Natural killer cell treated with Interleukin-12 subunit alpha and Interleukin-12 subunit beta and Interleukin-15 and Interleukin-18, amount 100 ng/mL, for 72 hours (primary cell): ENCODE measurements around the gene ERICH6B. TPM values are rescaled to one million over a fixed set of nuclear protein-coding genes. Genes with fewer than 3 reads are reported as not detected.
A peak's percentile ranks its signal among the peaks of the same experiment; 100 is the strongest.
"Not testable (repeated sequence)": the region's sequence is repeated elsewhere in the genome, so short reads cannot be mapped to it uniquely, and the experiment has no call there.

Source experiments
- ATAC-seq, 2 donors: fragments of 150-1000 bp; cut with Tn5 transposase in 1 of 2; sonication (Bioruptor Pico), chemical (Tn5 transposase) in 1 of 2; 2 replicates each; pipeline ENCODE4 v1.10.0; 2021
- DNase-seq: peaks from one replicate; pipeline ENCODE4 v3.0.0; 2022; ENCODE audit warnings: low spot score
- H3K27ac Mint-ChIP-seq, 2 donors: 1 replicate in 1 of 2; 2 replicates in 1 of 2; pipeline ENCODE4 v1.8.0; 2022; ENCODE audit warnings: mixed read lengths in 2 of 2, mild to moderate bottlenecking in 1 of 2, moderate library complexity in 1 of 2
- H3K27me3 Mint-ChIP-seq, 2 donors: 1 replicate in 1 of 2; 2 replicates in 1 of 2; pipeline ENCODE4 v1.8.0; 2022; ENCODE audit warnings: mixed read lengths in 2 of 2
- H3K36me3 Mint-ChIP-seq: one replicate; pipeline ENCODE4 v1.8.0; 2022; ENCODE audit warnings: mixed read lengths
- H3K4me1 Mint-ChIP-seq, 2 donors: 1 replicate in 1 of 2; 2 replicates in 1 of 2; pipeline ENCODE4 v1.8.0; 2022; ENCODE audit warnings: low read depth in 2 of 2, mixed read lengths in 2 of 2, mild to moderate bottlenecking in 1 of 2
- H3K4me3 Mint-ChIP-seq: one replicate; pipeline ENCODE4 v1.8.0; 2022; ENCODE audit warnings: mixed read lengths
- H3K9me3 Mint-ChIP-seq: 2 replicates; pipeline ENCODE4 v1.8.0; 2022; ENCODE audit warnings: mixed read lengths
- total RNA-seq, 2 donors: library from RNA; stranded (reverse); gene quantifications; one replicate each; pipeline ENCODE4 v1.2.3, GENCODE V29; 2022

The ERICH6B gene
- not detected for total RNA-seq

DNA sequence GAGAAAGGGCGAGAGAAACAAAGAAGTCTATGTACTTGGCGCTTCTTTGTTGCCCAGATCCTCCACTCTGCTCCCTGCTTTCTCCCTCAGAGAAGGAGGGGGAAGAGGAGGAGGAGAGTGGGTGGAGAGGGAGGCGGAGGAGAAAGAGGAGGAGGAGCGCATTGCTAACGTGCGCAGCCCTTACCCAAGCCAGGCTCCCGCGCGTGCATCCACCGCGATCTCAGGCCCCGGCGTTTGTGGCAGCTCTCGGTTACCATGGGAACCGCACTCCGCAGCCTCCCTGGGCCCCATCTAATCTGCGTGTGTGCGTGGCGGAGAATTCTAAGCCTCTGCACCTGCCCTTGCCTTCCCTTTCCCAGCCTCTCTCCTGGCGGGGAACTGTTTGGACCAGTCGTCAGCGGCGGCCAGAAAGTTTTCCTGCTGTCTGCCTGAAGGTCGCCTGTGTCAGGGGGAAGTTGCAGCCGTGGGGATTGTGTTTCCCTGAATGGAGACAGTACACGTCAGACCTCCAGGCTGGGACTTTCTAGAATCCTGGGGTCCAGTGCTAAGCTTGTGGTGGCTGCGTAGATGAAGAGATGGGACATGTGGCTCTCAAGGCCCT, at the start of gene ERICH6B:
Gene ERICH6B, minus strand, starts transcription at position 239 of the 601 bp plus-strand sequence. CDS start 18,734 bp downstream, outside the sequence.
- DNase-seq (no peak), ATAC-seq (peak in 1 of 2 donors; percentile 52)
- H3K9me3 Mint-ChIP-seq, result no peaks in the 10 kb centered on the region
- H3K36me3 Mint-ChIP-seq, result no peaks in the 10 kb centered on the region
- no peaks in the 10 kb centered on the region for H3K4me1 Mint-ChIP-seq
- no peak within 1 kb of the TSS for H3K27ac Mint-ChIP-seq
- H3K27me3 Mint-ChIP-seq, result peaks cover 40 to 46% of the 10 kb centered on the region in 2 donors
- H3K4me3 Mint-ChIP-seq, result no peak within 1 kb of the TSS

DNA sequence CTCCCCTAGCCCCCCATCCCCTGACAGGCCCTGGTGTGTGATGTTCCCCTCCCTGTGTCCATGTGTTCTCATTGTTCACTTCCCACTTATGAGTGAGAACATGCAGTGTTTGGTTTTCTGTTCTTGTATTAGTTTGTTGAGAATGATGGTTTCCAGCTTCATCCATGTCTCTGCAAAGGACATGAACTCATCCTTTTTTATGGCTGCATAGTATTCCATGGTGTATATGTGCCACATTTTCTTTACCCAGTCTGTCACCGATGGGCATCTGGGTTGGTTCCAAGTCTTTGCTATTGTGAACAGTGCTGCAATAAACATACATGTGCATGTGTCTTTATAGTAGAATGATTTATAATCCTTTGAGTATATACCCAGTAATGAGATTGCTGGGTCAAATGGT, 47.4 kb upstream of the ERICH6B start:
- not testable (repeated sequence) for DNase-seq, ATAC-seq, H3K27me3 Mint-ChIP-seq, H3K36me3 Mint-ChIP-seq, H3K27ac Mint-ChIP-seq, H3K4me3 Mint-ChIP-seq, H3K9me3 Mint-ChIP-seq, H3K4me1 Mint-ChIP-seq

DNA sequence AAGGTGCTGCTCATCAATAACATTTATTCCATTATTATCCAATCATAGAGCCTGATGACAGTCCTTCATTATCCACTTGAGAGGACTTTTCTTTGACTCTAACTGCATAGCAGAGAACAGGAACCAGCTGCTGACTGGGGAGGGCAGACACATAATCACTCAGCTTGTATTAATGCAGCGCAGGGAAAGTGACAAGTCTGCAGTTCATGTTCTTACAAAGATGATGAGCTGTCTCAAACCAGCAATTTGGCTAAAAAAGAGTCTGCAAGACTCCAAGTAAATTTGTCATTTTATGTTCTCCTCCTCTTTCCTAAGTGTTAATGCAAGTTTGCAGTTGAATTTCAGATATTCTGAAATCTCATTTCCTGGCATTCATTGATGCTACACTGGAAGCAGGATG, 46.6 kb upstream of the ERICH6B start:
- Mint-ChIP-seq H3K9me3 (no peaks in the 10 kb centered on the region), H3K4me1 (no peaks in the 10 kb centered on the region), H3K27me3 (peaks cover 0 to 9% of the 10 kb centered on the region in 2 donors), H3K27ac (no peak overlapping the region), H3K36me3 (no peaks in the 10 kb centered on the region), H3K4me3 (no peak overlapping the region)
- DNase-seq (no peak), ATAC-seq (no peak)

DNA sequence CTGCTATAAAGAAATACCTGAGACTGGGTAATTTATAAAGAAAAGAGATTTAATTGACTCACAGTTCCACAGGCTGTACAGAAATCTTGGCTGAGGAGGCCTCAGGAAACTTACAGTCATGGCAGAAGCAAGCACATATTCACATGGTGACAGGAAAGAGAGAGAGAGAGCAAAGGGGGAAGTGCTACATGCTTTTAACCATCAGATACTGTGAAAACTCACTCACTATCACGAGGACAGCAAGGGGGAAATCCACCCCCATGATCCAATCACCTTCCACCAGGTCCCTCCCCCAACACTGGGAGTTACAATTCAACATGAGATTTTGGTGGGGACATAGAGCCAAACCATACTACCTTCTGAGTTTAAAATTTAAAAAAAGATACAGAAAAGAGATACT, 44.9 kb upstream of the ERICH6B start:
- H3K4me3 Mint-ChIP-seq, H3K36me3 Mint-ChIP-seq, ATAC-seq, H3K4me1 Mint-ChIP-seq, DNase-seq, H3K27ac Mint-ChIP-seq, H3K9me3 Mint-ChIP-seq: not testable (repeated sequence)
- peaks cover 0 to 11% of the 10 kb centered on the region in 2 donors for H3K27me3 Mint-ChIP-seq

DNA sequence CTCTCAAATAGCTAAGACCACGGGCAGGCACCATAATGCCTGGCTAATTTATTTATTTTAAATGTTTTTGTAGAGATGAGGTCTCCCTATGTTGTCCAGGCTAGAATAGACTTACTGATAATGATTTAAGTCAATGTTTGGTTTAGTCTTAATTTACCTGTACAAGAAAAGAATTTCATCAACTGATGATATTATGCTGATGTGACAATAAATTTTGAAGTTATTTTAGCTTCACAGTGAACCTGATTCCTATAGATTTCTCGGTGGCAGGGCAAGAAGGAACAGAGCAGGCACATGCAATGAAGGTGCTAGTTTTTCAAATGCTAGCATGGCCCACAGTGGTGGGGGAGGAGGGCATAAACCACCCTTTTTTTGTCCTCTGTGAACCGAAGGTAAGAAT, 44.0 kb upstream of the ERICH6B start:
- DNase-seq (no peak), ATAC-seq (no peak)
- Mint-ChIP-seq H3K27me3 (peaks cover 0 to 11% of the 10 kb centered on the region in 2 donors), H3K4me1 (no peaks in the 10 kb centered on the region), H3K4me3 (no peak overlapping the region), H3K27ac (no peak overlapping the region), H3K9me3 (no peaks in the 10 kb centered on the region), H3K36me3 (no peaks in the 10 kb centered on the region)

DNA sequence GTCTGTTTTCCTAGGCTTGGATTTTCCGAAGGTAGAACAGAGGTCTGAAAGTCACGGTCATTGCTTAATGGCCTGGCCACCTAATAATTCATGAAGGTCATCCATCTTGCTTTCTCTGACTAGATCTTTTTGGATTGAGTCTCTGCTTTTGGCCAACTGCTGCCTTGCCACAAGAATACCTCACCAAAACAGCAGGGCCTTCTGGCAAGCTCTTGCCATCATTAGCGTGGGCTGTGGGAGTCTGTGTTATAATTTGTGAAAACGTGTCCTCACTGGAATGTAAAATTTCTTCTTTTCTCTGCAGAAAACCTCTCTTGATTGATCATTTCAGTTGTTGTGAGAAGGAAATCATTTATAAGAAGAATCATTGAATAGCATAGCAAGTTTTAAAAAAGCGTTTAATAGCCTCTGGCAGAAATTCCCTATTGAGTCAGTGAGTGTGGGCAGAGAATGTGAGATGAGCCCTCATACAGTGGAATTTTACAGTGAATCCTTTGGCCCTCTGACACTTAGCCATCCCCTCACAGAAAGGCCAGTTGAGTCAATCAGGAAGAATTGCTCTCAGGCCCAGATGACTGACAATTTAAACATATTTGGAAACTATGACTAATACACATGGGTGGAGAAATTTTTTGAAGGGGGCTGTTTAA, 43.2 kb upstream of the ERICH6B start:
- peaks cover 0 to 11% of the 10 kb centered on the region in 2 donors for H3K27me3 Mint-ChIP-seq
- H3K4me1 Mint-ChIP-seq, result no peaks in the 10 kb centered on the region
- ATAC-seq (no peak), DNase-seq (no peak)
- H3K36me3 Mint-ChIP-seq, result no peaks in the 10 kb centered on the region
- no peak overlapping the region for H3K4me3 Mint-ChIP-seq
- H3K9me3 Mint-ChIP-seq, result no peaks in the 10 kb centered on the region
- H3K27ac Mint-ChIP-seq, result no peak overlapping the region

DNA sequence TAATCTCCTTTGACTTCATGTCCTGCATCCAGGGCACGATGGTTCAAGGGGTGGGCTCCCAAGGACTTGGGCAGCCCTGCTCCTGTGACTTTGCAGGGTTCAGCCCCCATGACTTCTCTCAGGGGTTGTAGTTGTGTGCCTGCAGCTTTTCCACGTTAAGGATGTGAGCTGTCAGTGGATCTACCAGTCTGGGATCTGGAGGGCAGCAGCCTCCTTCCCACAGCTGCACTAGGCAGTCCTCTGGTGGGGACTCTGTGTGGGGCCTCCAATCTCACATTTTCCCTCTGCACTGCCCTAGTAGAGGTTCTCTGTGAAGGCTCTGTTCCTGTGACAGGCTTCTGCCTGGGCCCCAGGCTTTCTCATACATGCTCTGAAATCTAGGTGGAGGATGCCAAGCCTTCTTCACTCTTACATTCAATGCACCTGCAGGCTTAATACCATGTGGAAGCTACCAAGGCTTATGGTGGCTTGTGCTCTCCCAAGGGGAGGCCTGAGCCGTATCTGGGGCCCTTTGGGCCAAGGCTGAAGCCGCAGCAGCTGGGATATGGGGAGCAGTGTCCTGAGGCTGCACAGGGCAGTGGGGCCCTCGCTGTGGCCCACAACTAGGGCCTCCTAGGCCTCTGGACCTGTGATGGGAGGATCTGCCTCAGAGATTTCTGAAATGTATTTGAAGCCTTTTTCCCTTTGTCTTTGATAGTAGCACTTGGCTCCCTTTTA, 39.3 kb upstream of the ERICH6B start:
- ATAC-seq (peak; percentile 44 to 57), DNase-seq (no peak)
- Mint-ChIP-seq H3K27ac (no peak overlapping the region), H3K4me3 (no peak overlapping the region), H3K4me1 (no peaks in the 10 kb centered on the region), H3K36me3 (no peaks in the 10 kb centered on the region), H3K9me3 (no peaks in the 10 kb centered on the region), H3K27me3 (peaks cover 0 to 9% of the 10 kb centered on the region in 2 donors)

DNA sequence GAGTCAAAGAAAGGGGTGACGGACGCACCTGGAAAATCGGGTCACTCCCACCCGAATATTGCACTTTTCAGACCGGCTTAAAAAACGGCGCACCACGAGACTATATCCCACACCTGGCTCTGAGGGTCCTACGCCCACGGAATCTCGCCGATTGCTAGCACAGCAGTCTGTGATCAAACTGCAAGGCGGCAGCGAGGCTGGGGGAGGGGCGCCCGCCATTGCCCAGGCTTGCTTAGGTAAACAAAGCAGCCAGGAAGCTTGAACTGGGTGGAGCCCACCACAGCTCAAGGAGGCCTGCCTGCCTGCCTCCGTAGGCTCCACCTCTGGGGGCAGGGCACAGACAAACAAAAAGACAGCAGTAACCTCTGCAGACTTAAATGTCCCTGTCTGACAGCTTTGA, 29.7 kb upstream of the ERICH6B start:
- not testable (repeated sequence) for H3K4me3 Mint-ChIP-seq, ATAC-seq, H3K36me3 Mint-ChIP-seq, H3K9me3 Mint-ChIP-seq, DNase-seq, H3K4me1 Mint-ChIP-seq, H3K27ac Mint-ChIP-seq
- peaks cover 8 to 11% of the 10 kb centered on the region in 2 donors for H3K27me3 Mint-ChIP-seq

DNA sequence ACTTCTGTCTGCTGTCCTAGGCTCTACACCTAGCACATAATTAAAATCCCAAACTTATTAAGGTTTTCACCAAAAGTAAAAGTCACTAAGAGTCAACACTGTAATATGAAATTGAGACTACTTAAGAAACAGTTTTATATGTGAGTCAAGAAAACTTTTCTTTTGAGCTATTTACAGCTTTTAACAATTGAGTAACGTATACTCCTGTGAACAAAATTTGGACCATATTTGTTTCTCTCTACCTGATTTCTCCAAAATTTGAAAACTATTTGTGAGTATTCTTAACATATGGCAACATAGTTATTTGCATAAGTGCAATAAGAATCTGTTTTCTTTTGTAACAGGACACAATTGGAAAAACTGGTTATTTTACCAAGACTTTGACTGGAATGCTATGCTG, 26.6 kb upstream of the ERICH6B start:
- DNase-seq, H3K9me3 Mint-ChIP-seq, H3K4me3 Mint-ChIP-seq, H3K4me1 Mint-ChIP-seq, H3K27ac Mint-ChIP-seq, H3K36me3 Mint-ChIP-seq, ATAC-seq: not testable (repeated sequence)
- H3K27me3 Mint-ChIP-seq, result peaks cover 23 to 38% of the 10 kb centered on the region in 2 donors

DNA sequence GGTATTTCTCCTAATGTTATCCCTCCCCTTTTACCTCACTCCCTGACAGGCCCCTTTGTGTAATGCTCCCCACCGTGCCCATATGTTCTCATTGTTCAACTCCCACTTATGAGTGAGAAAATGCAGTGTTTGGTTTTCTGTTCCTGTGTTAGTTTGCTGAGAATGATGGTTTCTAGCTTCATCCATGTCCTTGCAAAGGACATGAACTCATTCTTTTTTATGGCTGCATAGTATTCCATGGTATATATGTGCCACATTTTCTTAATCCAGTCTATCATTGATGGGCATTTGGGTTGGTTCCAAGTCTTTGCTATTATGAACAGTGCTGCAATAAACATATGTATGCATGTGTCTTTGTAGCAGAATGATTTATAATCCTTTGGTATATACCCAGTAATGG, 19.8 kb upstream of the ERICH6B start:
- not testable (repeated sequence) for ATAC-seq, DNase-seq, H3K36me3 Mint-ChIP-seq, H3K4me3 Mint-ChIP-seq, H3K27ac Mint-ChIP-seq, H3K4me1 Mint-ChIP-seq, H3K9me3 Mint-ChIP-seq
- H3K27me3 Mint-ChIP-seq, result peaks cover 29 to 31% of the 10 kb centered on the region in 2 donors

DNA sequence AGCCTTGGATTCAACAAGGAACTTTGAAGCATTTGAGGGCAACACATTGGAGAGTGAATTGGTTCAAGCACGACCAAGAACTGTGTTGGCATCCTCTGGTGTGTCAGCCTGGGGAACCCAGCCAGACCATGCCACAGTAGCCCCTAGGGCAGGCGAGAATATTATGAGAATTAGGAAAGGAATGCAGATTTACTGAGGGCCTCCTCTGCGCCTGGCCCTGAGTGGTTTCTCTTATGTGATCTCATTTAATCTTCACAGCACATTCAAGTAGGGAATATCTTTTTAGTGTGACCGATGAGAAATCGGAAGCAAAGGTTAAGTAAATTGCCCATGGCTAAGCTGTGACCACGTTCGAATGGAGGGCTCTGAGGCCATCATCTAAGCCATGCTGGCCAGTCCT, 15.3 kb upstream of the ERICH6B start:
- no peaks in the 10 kb centered on the region for H3K9me3 Mint-ChIP-seq
- peaks cover 0 to 13% of the 10 kb centered on the region in 2 donors for H3K27me3 Mint-ChIP-seq
- no peaks in the 10 kb centered on the region for H3K36me3 Mint-ChIP-seq
- ATAC-seq, result no peak
- no peak for DNase-seq
- H3K27ac Mint-ChIP-seq, result no peak overlapping the region
- no peaks in the 10 kb centered on the region for H3K4me1 Mint-ChIP-seq
- no peak overlapping the region for H3K4me3 Mint-ChIP-seq

DNA sequence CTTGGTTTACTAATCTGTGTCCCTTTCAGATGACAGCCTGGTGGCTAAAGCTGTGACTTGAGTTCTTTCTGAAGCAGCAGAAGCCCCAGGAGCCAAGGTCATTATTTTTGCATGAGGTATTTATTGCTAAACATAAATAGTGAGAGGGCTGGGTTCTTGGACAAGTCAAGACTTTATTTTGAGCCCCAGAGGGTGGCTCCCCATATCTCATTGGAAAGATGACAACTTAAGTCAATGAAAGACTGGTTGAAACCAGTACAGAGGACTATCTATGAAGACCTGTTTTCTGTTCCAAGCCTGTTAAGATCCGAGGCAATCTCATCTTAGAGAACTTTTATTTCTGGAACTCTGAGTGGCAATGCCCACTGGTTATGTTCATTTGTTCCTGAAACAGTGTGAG, 14.4 kb upstream of the ERICH6B start:
- Mint-ChIP-seq H3K4me3 (no peak overlapping the region), H3K4me1 (no peaks in the 10 kb centered on the region), H3K27me3 (peaks cover 8 to 19% of the 10 kb centered on the region in 2 donors), H3K36me3 (no peaks in the 10 kb centered on the region), H3K27ac (no peak overlapping the region), H3K9me3 (no peaks in the 10 kb centered on the region)
- DNase-seq (no peak), ATAC-seq (no peak)

DNA sequence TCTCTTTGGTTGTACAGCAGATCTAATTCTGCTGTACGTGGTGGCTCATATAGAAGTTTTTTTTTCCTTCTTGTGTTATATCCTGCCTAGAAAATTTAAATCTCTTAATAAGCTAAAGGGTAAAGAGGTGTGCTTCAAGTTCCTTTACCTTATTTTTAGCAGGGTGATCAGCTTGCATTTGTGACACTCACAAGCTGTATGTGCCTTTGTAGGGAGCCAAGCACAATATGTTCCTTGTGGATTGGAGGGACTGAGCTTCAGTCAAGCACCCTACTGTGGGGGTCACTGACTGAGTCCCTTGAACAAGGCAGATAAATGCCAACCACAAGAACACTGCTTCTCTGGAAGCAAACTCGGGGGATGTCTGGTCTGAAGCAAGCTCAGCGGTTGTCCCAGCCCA, 12.6 kb upstream of the ERICH6B start:
- DNase-seq (no peak), ATAC-seq (no peak)
- Mint-ChIP-seq H3K4me3 (no peak overlapping the region), H3K27ac (no peak overlapping the region), H3K4me1 (no peaks in the 10 kb centered on the region), H3K36me3 (no peaks in the 10 kb centered on the region), H3K9me3 (no peaks in the 10 kb centered on the region), H3K27me3 (peaks cover 12 to 20% of the 10 kb centered on the region in 2 donors)

DNA sequence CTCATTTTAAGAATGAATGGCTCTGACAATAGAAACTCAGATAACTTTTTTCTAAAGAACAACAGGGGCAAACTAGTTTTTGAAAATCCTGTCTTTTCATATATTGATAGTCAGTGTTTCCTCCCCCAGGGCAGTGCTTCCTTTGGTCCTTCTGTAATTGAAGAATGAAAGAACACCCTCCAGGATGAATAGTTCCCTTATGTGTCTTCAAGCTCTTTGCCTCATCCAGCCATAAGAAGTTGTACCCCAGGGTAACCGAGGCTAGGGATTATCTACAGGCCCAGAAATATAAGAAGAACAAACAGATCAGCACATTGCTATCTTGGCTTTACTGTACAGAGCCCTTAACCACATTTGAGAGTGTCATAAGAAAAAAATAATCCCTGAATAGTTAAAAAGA, 12.1 kb upstream of the ERICH6B start:
- ATAC-seq (no peak), DNase-seq (no peak)
- Mint-ChIP-seq H3K9me3 (no peaks in the 10 kb centered on the region), H3K36me3 (no peaks in the 10 kb centered on the region), H3K27ac (no peak overlapping the region), H3K4me1 (no peaks in the 10 kb centered on the region), H3K27me3 (peaks cover 12 to 22% of the 10 kb centered on the region in 2 donors), H3K4me3 (no peak overlapping the region)
